Urothelium cell line (cell line): ENCODE data around the gene HUS1.
"Not testable (repeated sequence)": the region's sequence is repeated elsewhere in the genome, so short reads cannot be mapped to it uniquely, and the experiment has no call there.

Experiments used
- DNase-seq: peaks from one replicate; pipeline ENCODE4 v3.0.0; 2011; ENCODE audit warnings: low spot score, mixed read lengths
- FAIRE-seq: peaks from 2 replicates; lab custom pipeline; 2011; peaks lifted over from hg19 to GRCh38; lab: Jason Lieb, UNC

HUS1 gene

GRCh38 chr7:47979145-47979831, at the start of gene HUS1:
TSS of gene HUS1 (minus strand) at chr7:47979615. CDS start at chr7:47979519, 96 bp downstream.
- DNase-seq (peak; percentile 98), FAIRE-seq (peak; percentile 99)

GRCh38 chr7:48028938-48029337, 49.5 kb upstream of the HUS1 start, which contains the start of gene SUN3:
TSS of gene SUN3 (minus strand) at chr7:48029107. CDS start at chr7:48028938, 169 bp downstream.
- DNase-seq (no peak), FAIRE-seq (no peak)

GRCh38 chr7:48025624-48026023, 46.2 kb upstream of the HUS1 start:
- DNase-seq (no peak), FAIRE-seq (no peak)

- DNase-seq (no peak), FAIRE-seq (no peak)
Measured at GRCh38 chr7:48017674-48018073, 38.3 kb upstream of the HUS1 start.

- no peak for DNase-seq
- no peak for FAIRE-seq
Measured at GRCh38 chr7:48016641-48017040, 37.2 kb upstream of the HUS1 start.

- FAIRE-seq: no peak
- DNase-seq: no peak
Measured at GRCh38 chr7:48011951-48012350, 32.5 kb upstream of the HUS1 start.

GRCh38 chr7:48011323-48011722, 31.9 kb upstream of the HUS1 start:
- peak; percentile 76 for FAIRE-seq
- DNase-seq: no peak

GRCh38 chr7:48009954-48010353, 30.5 kb upstream of the HUS1 start:
- FAIRE-seq (peak; percentile 81), DNase-seq (no peak)

- FAIRE-seq (peak; percentile 79), DNase-seq (no peak)
Measured at GRCh38 chr7:48009257-48009656, 29.8 kb upstream of the HUS1 start.

- DNase-seq (no peak), FAIRE-seq (no peak)
Measured at GRCh38 chr7:48006866-48007265, 27.5 kb upstream of the HUS1 start.

- no peak for FAIRE-seq
- no peak for DNase-seq
Measured at GRCh38 chr7:48004638-48005037, 25.2 kb upstream of the HUS1 start.

- FAIRE-seq (no peak), DNase-seq (no peak)
Measured at GRCh38 chr7:48004032-48004431, 24.6 kb upstream of the HUS1 start.

GRCh38 chr7:48000164-48000563, 20.7 kb upstream of the HUS1 start:
- DNase-seq: peak; percentile 33
- peak; percentile 79 for FAIRE-seq

- peak; percentile 23 for FAIRE-seq
- no peak for DNase-seq
Measured at GRCh38 chr7:47999413-47999812, 20.0 kb upstream of the HUS1 start.

- FAIRE-seq: no peak
- no peak for DNase-seq
Measured at GRCh38 chr7:47992446-47992845, 13.0 kb upstream of the HUS1 start.

- DNase-seq (no peak), FAIRE-seq (no peak)
Measured at GRCh38 chr7:47991741-47992311, 12.4 kb upstream of the HUS1 start.

GRCh38 chr7:47991270-47991669, 11.9 kb upstream of the HUS1 start:
- DNase-seq: no peak
- FAIRE-seq: no peak

GRCh38 chr7:47990592-47990991, 11.2 kb upstream of the HUS1 start:
- FAIRE-seq (no peak), DNase-seq (no peak)

GRCh38 chr7:47989607-47990400, 10.4 kb upstream of the HUS1 start:
- DNase-seq, FAIRE-seq: not testable (repeated sequence)

- FAIRE-seq (no peak), DNase-seq (no peak)
Measured at GRCh38 chr7:47988496-47989386, 9.3 kb upstream of the HUS1 start.

GRCh38 chr7:47982610-47983009, 3.2 kb upstream of the HUS1 start:
- FAIRE-seq: no peak
- DNase-seq: no peak
